Spinal cord (tissue), 10 donors: ENCODE results near the gene TMEM198. TPM values are rescaled to one million over a fixed set of nuclear protein-coding genes. Genes with fewer than 3 reads are reported as not detected.

ENCODE experiments used
- DNase-seq, 6 donors: peaks; one replicate each; pipeline versions ENCODE4 v3.0.0 to v3.0.0-alpha.2; 2013 to 2015; ENCODE audit warnings: low spot score in 6 of 6, low read depth in 4 of 6
- H3K27ac ChIP-seq: one replicate; pipeline ENCODE4 v1.5.1; 2013; ENCODE audit warnings: low read depth, low read length, control low read depth
- H3K27me3 ChIP-seq: one replicate; pipeline ENCODE4 v1.6.1; 2013; ENCODE audit warnings: low read length; ENCODE audit not compliant: control insufficient read depth, insufficient read depth
- H3K36me3 ChIP-seq: one replicate; pipeline ENCODE4 v1.6.1; 2013; ENCODE audit warnings: low read length; ENCODE audit not compliant: control insufficient read depth, insufficient read depth
- H3K4me1 ChIP-seq: one replicate; pipeline ENCODE4 v1.6.1; 2013; ENCODE audit warnings: low read length; ENCODE audit not compliant: control insufficient read depth, insufficient read depth
- H3K4me3 ChIP-seq: one replicate; pipeline ENCODE4 v1.5.1; 2013; ENCODE audit warnings: low read depth, low read length, control low read depth
- H3K9me3 ChIP-seq: one replicate; pipeline ENCODE4 v1.6.1; 2013; ENCODE audit warnings: low read length; ENCODE audit not compliant: control insufficient read depth, insufficient read depth
- WGBS: methylation state at CpG from one replicate; pipeline ENCODE4 v1.1.5; 2013; ENCODE audit warnings: missing lambda C conversion rate; ENCODE audit not compliant: insufficient coverage; 5-methylcytosine and 5-hydroxymethylcytosine counted together
- polyA plus RNA-seq, 2 donors: library from polyadenylated mRNA; unstranded; fragments of 120-200 nt; gene quantifications; one replicate each; pipeline ENCODE4 v1.2.1, GENCODE V29; 2013; ENCODE audit not compliant: insufficient read length in 2 of 2
- total RNA-seq, 2 donors: library from RNA; depleted of rRNA in 1 of 2; stranded (reverse); fragments of 120-200 nt in 1 of 2; fragments of >200 nt in 1 of 2; gene quantifications; one replicate each; pipeline versions ENCODE4 v1.2.3 to v1.2.4, GENCODE V29; 2013 to 2014
- donor health status: healthy.

Gene TMEM198
- total and polyA plus RNA-seq, 4 donors = 4.7 to 19.0 (median 12.0) TPM

DNA sequence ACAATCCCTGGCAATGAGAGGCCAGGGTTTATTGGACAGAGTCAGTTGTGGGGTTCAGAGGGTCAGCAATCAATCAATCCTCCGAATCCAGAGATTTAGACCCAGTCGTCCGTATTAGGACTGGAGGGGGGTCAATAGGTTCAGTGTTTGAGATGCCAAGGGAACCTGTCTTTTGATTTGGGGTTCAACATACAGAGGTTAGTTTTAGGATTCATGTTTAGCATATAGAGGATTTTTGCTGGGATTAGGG is 44.8 kb upstream of the TMEM198 start:
- no peaks in the 10 kb centered on the region for H3K9me3 ChIP-seq
- peaks cover 15% of the 10 kb centered on the region for H3K36me3 ChIP-seq
- no peak for DNase-seq
- 0% methylated on average over 3 of the region's 3 CpGs for WGBS
- peaks cover 43% of the 10 kb centered on the region for H3K27me3 ChIP-seq
- peak overlapping the region; percentile 76 for H3K4me3 ChIP-seq
- H3K27ac ChIP-seq = peak overlapping the region; percentile 72
- H3K4me1 ChIP-seq = peaks cover 33% of the 10 kb centered on the region

DNA sequence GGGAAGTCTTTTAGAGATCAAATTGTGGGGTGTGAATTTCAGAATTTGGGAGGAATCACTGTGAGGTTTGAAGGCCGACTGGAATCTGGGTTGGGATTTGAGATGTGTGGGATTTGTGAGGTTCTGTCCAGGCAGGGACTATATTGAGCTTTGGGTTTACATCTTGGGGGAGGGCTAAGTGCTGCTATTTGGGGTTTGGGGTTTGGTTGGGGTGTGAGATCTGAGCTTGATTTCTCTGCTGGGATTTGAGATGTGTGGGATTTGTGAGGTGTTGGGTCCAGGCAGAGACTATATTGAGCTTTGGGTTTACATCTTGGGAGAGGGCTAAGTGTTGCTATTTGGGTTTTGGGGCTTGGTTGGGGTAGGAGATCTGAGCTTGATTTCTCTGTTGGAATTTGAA is 44.3 kb upstream of the TMEM198 start:
- H3K27ac ChIP-seq = no peak overlapping the region

DNA sequence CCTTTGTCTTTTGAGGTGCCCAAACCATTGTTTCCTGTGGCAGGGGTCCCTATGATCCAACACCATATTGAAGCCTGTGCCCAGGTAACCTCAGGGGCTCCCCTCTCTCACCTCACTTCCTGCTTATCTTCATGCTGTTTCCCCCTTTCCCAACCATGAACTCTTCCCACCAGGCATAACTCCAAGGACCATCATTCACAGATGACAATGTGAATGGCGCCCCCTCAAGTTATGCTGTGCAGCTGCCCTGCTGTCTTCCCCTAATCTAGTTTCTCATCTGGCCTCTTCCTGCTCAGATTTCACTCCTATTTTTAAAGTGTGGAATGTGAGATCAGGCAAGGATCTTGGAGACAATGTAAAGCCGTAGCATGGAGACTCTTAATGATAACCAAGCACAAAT is 43.7 kb upstream of the TMEM198 start:
- Histone ChIP-seq H3K36me3 (peaks cover 27% of the 10 kb centered on the region), H3K4me1 (peaks cover 35% of the 10 kb centered on the region), H3K27me3 (peaks cover 34% of the 10 kb centered on the region), H3K9me3 (no peaks in the 10 kb centered on the region), H3K4me3 (no peak overlapping the region), H3K27ac (no peak overlapping the region)
- WGBS = no CpG with 5 or more reads among the region's 2 CpGs
- DNase-seq = no peak

More for the DNA sequence above, 44.3 kb upstream of the TMEM198 start:
- peaks cover 21% of the 10 kb centered on the region for H3K36me3 ChIP-seq
- no peaks in the 10 kb centered on the region for H3K9me3 ChIP-seq
- no peak for DNase-seq
- peaks cover 33% of the 10 kb centered on the region for H3K4me1 ChIP-seq
- H3K4me3 ChIP-seq = no peak overlapping the region
- 94% methylated on average over 1 of the region's 1 CpG for WGBS
- H3K27me3 ChIP-seq = peaks cover 39% of the 10 kb centered on the region

DNA sequence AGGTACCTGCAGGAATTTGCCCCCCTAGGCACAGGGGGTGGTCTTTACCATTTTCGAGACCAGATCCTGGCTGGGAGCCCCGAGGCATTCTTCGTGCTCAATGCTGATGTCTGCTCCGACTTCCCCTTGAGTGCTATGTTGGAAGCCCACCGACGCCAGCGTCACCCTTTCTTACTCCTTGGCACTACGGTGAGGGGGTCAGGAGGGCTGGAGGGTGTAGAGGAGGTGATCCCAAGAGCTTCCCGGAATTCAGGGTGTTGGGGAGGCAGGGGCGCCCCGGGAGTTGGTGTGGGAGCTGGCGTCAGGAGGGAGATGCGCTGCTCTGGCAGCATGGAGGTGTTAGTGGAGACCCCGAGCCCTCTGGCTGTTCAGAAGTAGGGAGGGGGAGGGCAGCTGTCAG is 42.0 kb upstream of the TMEM198 start:
- H3K4me1 ChIP-seq = peaks cover 36% of the 10 kb centered on the region
- no peak overlapping the region for H3K4me3 ChIP-seq
- H3K27ac ChIP-seq = no peak overlapping the region
- no peaks in the 10 kb centered on the region for H3K9me3 ChIP-seq
- 92% methylated on average over 12 of the region's 14 CpGs for WGBS
- peaks cover 44% of the 10 kb centered on the region for H3K36me3 ChIP-seq
- peaks cover 16% of the 10 kb centered on the region for H3K27me3 ChIP-seq
- DNase-seq = no peak

DNA sequence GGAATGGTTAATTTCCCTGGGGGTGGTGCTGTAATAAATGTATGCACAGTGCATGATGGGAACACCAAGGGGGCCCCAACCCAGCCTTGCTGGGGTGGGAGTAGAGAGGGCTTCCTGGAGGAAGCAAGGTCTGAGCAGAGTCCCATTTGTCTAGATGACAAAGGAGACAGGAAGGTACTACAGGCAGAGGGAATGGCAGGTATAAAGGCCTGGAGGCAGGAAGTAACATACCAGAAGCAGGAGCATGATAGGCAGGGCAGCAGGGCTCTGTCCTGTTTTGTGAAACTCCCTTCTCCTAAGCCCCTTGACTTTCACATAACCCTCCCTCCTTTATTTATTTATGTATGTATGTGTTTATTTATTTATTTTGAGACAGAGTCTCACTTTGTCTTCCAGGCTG is 41.2 kb upstream of the TMEM198 start:
- Histone ChIP-seq H3K4me3 (no peak overlapping the region), H3K36me3 (peaks cover 51% of the 10 kb centered on the region), H3K4me1 (peaks cover 36% of the 10 kb centered on the region)

DNA sequence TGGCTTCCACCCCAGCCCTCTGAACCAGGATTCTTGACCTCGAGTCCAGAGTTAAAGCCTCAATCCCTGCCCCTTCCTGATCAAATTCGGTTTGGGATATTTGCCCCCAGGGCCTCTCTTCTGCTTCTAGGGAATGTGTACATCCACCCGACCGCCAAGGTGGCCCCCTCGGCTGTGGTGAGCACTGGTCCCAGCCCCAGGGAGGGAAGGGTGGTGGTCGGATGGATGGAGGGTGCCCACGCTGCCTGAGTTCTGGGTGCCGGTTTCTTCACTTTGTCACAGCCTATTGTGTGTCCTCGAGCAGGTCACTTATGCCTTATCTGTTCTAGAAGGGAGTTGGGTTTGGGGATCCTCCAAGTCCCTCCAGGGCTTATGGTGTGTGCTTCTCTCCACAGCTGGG is 38.2 kb upstream of the TMEM198 start:
- Histone ChIP-seq H3K4me3 (no peak overlapping the region), H3K4me1 (peaks cover 56% of the 10 kb centered on the region), H3K27ac (no peak overlapping the region), H3K9me3 (no peaks in the 10 kb centered on the region), H3K36me3 (peaks cover 51% of the 10 kb centered on the region), H3K27me3 (peaks cover 4% of the 10 kb centered on the region)
- 89% methylated on average over 9 of the region's 9 CpGs for WGBS
- DNase-seq = no peak

More for the DNA sequence above, 41.2 kb upstream of the TMEM198 start:
- H3K27ac ChIP-seq = no peak overlapping the region
- no peak for DNase-seq
- H3K27me3 ChIP-seq = peaks cover 9% of the 10 kb centered on the region
- no peaks in the 10 kb centered on the region for H3K9me3 ChIP-seq

DNA sequence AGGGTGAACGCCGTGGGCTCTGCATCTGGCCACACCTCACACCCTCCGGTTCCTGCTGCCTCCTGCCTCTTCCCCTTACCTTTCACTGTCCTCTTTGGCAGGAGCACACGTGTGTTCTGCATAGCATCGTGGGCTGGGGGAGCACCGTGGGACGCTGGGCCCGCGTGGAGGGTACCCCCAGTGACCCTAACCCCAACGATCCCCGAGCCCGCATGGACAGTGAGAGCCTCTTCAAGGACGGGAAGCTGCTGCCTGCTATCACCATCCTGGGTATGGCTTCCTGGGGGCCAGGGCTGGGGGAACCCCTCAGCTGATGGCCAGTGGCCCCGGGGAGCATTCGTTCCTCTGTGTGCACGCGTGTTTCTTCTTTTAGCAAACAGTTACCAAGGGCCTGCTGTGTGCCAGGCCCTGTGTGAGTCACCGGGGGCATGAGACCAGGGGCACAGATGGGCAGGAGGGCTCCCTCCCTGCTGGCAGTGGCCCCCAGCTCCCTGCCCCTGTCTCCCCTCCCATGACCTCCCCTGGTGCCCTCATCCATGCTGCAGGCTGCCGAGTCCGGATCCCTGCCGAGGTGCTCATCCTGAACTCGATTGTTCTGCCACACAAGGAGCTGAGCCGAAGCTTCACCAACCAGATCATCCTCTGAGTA is 37.6 kb upstream of the TMEM198 start:
- Histone ChIP-seq H3K4me3 (no peak overlapping the region), H3K27ac (peak overlapping the region; percentile 69)
- no peak for DNase-seq

DNA sequence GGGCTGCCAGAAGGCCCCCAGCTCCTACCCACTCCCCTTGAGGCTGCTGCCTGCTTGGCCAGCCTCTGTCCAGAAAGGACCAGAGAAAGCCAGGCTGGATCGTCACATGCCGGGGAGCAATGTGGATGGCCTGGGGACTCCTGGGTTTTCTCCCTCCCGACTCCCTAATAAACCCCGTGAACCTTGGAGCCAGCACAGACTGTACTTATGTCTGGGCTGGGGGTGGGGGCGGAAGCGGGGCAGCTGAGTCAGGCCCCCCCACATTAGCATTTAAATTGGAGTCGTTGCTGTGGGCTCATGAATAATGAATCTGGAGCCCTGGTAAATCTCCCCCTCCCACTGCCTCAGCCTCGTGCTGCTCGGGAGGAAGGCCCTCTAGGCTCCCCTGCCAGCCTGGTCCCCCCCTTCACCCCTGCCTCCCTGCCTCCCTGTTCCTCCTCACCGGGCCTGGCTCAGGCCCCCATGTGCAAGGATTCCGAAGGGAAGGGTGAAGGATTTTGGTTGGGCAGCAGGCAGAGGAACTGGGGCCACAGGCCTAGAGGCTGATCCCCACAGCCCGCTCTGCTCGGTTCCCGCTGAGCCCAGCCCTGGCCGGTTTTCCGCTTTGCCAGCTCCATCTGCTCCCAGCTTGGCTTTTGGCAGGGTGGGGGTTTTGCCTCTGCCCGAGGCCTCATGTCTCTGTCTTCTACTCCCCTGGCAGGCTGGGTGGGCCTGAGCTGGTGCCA is 36.9 kb upstream of the TMEM198 start:
- Histone ChIP-seq H3K4me1 (peaks cover 70% of the 10 kb centered on the region), H3K27ac (peak overlapping the region; percentile 69), H3K9me3 (no peaks in the 10 kb centered on the region), H3K36me3 (peaks cover 48% of the 10 kb centered on the region), H3K4me3 (no peak overlapping the region), H3K27me3 (peaks cover 11% of the 10 kb centered on the region)
- 31% methylated on average over 6 of the region's 17 CpGs for WGBS
- DNase-seq = peak in 2 of 6 donors; percentile 85 to 90

More for the DNA sequence above, 37.6 kb upstream of the TMEM198 start:
- Histone ChIP-seq H3K36me3 (peaks cover 51% of the 10 kb centered on the region), H3K27me3 (peaks cover 10% of the 10 kb centered on the region), H3K9me3 (no peaks in the 10 kb centered on the region), H3K4me1 (peaks cover 63% of the 10 kb centered on the region)
- WGBS = 68% methylated on average over 23 of the region's 23 CpGs

DNA sequence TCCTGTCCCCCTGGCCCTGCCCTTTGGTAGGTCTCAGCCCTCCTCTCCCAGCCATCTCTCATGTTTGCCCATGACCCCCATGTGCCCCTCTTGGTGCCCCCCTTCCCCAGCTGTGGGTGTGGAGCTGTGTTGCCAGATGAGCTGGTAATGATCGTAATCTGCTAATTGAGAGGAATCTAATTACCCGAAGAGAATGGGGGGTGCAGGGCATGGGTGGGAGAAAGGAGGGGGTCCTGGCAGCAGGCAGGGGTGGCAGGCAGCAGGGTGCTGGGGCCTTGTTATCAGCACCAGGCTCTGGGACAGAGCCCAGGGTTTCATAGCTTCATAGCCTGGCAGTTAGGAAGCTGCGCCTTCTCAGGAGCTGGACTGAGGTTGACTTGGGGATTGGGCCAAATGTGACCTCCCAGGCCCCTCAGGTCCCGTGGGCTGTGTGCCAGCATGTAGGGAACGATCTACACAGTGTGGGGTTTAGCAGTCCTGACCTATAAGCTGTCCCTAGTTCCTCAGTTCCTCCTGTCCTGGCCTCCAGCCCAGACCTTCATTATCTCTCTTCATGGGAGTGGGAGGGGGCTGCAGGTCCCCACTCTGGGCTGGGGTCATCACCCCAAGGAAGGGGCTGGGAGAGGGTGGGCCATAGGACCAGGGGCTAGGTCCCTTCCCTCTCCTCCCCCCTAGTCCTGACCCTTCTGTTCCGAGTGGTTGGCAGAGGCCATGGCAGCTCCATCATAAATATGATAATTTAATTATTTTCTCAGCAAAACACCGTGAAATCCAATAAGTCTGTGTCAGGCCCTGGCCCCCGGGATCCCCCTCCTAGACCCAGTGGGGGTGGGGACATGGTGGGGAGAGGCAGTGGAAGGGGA is 36.0 kb upstream of the TMEM198 start:
- Histone ChIP-seq H3K27me3 (peaks cover 16% of the 10 kb centered on the region), H3K4me1 (peaks cover 78% of the 10 kb centered on the region), H3K27ac (peak overlapping the region; percentile 69), H3K36me3 (peaks cover 45% of the 10 kb centered on the region), H3K9me3 (no peaks in the 10 kb centered on the region), H3K4me3 (no peak overlapping the region)
- peak in 2 of 6 donors; percentile 71 to 87 for DNase-seq
- WGBS = 23% methylated on average over 5 of the region's 8 CpGs
